IMR-90 (cell line): Measurements from ENCODE around the gene PLA2G2E.

ENCODE experiments used
- BHLHE40 ChIP-seq: fragments of 150-350 bp; IDR thresholded peaks from 2 replicates; pipeline ENCODE4 v1.6.1; 2016; ENCODE audit warnings: mild to moderate bottlenecking, low read depth, low read length
- CEBPB ChIP-seq: IDR thresholded peaks from 2 replicates; pipeline ENCODE4 v1.6.1; 2012; ENCODE audit warnings: low read depth, low read length, improper control_type of control experiment
- CHD1 ChIP-seq: IDR thresholded peaks from 2 replicates; pipeline ENCODE4 v1.6.1; 2012; ENCODE audit warnings: low read depth, low read length, improper control_type of control experiment
- FOS ChIP-seq: fragments of 150-350 bp; IDR thresholded peaks from 2 replicates; pipeline ENCODE4 v1.6.1; 2016; ENCODE audit warnings: low read depth, low read length
- MAZ ChIP-seq: IDR thresholded peaks from 2 replicates; pipeline ENCODE4 v1.6.1; 2012; ENCODE audit warnings: low read depth, mild to moderate bottlenecking, low read length, improper control_type of control experiment, moderate library complexity, borderline replicate concordance
- MXI1 ChIP-seq: IDR thresholded peaks from 2 replicates; pipeline ENCODE4 v1.6.1; 2012; ENCODE audit warnings: low read depth, mild to moderate bottlenecking, low read length, moderate library complexity, borderline replicate concordance
- POLR2A ChIP-seq: IDR thresholded peaks from 2 replicates; pipeline ENCODE4 v1.6.1; 2012; ENCODE audit warnings: mild to moderate bottlenecking, low read depth, low read length
- RAD21 ChIP-seq: IDR thresholded peaks from 2 replicates; pipeline ENCODE4 v1.6.1; 2012; ENCODE audit warnings: low read length, improper control_type of control experiment
- RCOR1 ChIP-seq: IDR thresholded peaks from 2 replicates; pipeline ENCODE4 v1.6.1; 2012; ENCODE audit warnings: mild to moderate bottlenecking, low read length, improper control_type of control experiment; ENCODE audit not compliant: insufficient replicate concordance
- RFX5 ChIP-seq: IDR thresholded peaks from 2 replicates; pipeline ENCODE4 v1.8.0; 2012; ENCODE audit warnings: low read depth, mild to moderate bottlenecking, low read length, moderate library complexity
- SMC3 ChIP-seq: fragments of 150-350 bp; IDR thresholded peaks from 2 replicates; pipeline ENCODE4 v1.6.1; 2016; ENCODE audit warnings: low read depth, mild to moderate bottlenecking, antibody characterized with exemption, low read length, moderate library complexity
- TF ChIP-seq, protein P1 (sequence below): conservative IDR thresholded peaks from 2 replicates; pipeline ENCODE4 v1.5.1; 2012; ENCODE audit warnings: mild to moderate bottlenecking, low read depth, low read length, improper control_type of control experiment
- TF ChIP-seq, protein P2 (sequence below): fragments of 150-350 bp; IDR thresholded peaks from 2 replicates; pipeline ENCODE4 v1.6.1; 2017; ENCODE audit warnings: mild to moderate bottlenecking, antibody characterized with exemption, low read length, low read depth

DNA sequence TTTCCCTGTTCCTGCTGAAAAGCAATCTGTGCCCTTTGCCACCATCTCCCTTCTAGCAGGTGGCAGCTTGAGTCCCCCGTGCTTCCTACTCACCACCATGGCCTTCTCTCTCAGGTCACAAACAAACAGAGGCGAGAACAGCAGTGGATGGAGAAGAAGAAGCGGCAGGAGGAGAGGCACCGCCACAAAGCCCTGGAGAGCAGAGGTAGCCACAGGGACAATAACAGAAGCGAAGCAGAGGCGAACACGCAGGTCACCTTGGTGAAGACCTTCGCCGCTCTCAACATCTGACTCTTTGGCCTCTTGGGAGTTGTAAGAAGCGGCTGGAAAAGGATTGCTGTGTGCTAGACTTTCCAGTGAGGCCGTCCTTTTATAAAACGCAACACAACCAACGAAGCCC lies 16.0 kb downstream of the PLA2G2E start:
- TF ChIP-seq, protein P1, sequence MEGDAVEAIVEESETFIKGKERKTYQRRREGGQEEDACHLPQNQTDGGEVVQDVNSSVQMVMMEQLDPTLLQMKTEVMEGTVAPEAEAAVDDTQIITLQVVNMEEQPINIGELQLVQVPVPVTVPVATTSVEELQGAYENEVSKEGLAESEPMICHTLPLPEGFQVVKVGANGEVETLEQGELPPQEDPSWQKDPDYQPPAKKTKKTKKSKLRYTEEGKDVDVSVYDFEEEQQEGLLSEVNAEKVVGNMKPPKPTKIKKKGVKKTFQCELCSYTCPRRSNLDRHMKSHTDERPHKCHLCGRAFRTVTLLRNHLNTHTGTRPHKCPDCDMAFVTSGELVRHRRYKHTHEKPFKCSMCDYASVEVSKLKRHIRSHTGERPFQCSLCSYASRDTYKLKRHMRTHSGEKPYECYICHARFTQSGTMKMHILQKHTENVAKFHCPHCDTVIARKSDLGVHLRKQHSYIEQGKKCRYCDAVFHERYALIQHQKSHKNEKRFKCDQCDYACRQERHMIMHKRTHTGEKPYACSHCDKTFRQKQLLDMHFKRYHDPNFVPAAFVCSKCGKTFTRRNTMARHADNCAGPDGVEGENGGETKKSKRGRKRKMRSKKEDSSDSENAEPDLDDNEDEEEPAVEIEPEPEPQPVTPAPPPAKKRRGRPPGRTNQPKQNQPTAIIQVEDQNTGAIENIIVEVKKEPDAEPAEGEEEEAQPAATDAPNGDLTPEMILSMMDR: no peak
- TF ChIP-seq RAD21 (no peak), MXI1 (no peak), CHD1 (no peak), POLR2A (no peak), MAZ (no peak), SMC3 (no peak), FOS (no peak), RFX5 (no peak), CEBPB (no peak), BHLHE40 (no peak), RCOR1 (no peak)
- TF ChIP-seq, protein P2, sequence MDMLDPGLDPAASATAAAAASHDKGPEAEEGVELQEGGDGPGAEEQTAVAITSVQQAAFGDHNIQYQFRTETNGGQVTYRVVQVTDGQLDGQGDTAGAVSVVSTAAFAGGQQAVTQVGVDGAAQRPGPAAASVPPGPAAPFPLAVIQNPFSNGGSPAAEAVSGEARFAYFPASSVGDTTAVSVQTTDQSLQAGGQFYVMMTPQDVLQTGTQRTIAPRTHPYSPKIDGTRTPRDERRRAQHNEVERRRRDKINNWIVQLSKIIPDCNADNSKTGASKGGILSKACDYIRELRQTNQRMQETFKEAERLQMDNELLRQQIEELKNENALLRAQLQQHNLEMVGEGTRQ: no peak
